A673 (cell line): ENCODE data around the gene ETV6. TPM values are rescaled to one million over a fixed set of nuclear protein-coding genes. Genes with fewer than 3 reads are reported as not detected.

Source experiments
- BruUV-seq: library from RNA; stranded (reverse); fragments of 400-500 nt; replicated peaks from 2 replicates; lab custom pipeline; 2021; lab: Mats Ljungman, UMichigan
- CTCF ChIA-PET: fragments of 300-600 bp; sonication (Branson Sonifier 250); formaldehyde crosslinking; loops from one replicate; lab custom pipeline; 2022; ENCODE audit warnings: antibody characterized with exemption; lab: Charles Lee
- POLR2A ChIA-PET: fragments of 300-600 bp; sonication (Branson Sonifier 250); formaldehyde crosslinking; loops from one replicate; lab custom pipeline; 2022; ENCODE audit warnings: antibody characterized with exemption; ENCODE audit not compliant: low non-redundant PET; lab: Charles Lee
- DNase-seq: peaks from one replicate; pipeline ENCODE4 v3.0.0-alpha.2; 2015; ENCODE audit warnings: low spot score
- H3K27ac ChIP-seq: fragments of 200-600 bp; sonication (generic); 2 replicates; pipeline ENCODE4 v1.5.1; 2016; ENCODE audit warnings: mixed run types, low read depth, mild to moderate bottlenecking, mixed read lengths, antibody characterized with exemption, low read length; ENCODE audit not compliant: poor library complexity, severe bottlenecking
- H3K27me3 ChIP-seq: fragments of 200-600 bp; sonication (generic); replicated peaks from 2 replicates; pipeline ENCODE4 v1.6.1; 2017; ENCODE audit warnings: mixed run types, low read depth, mild to moderate bottlenecking, mixed read lengths, antibody characterized with exemption, low read length; ENCODE audit not compliant: insufficient read depth, poor library complexity
- H3K36me3 ChIP-seq: fragments of 200-600 bp; sonication (generic); 2 replicates; pipeline ENCODE4 v1.6.1; 2016; ENCODE audit warnings: mixed run types, mild to moderate bottlenecking, mixed read lengths, antibody characterized with exemption, low read length; ENCODE audit not compliant: insufficient read depth, poor library complexity, severe bottlenecking
- H3K4me1 ChIP-seq: fragments of 200-600 bp; sonication (generic); 2 replicates; pipeline ENCODE4 v1.6.1; 2017; ENCODE audit warnings: mixed run types, mild to moderate bottlenecking, mixed read lengths, antibody characterized with exemption, low read length; ENCODE audit not compliant: insufficient read depth, poor library complexity, severe bottlenecking
- H3K4me3 ChIP-seq: fragments of 200-600 bp; sonication (generic); 2 replicates; pipeline ENCODE4 v1.5.1; 2016; ENCODE audit warnings: low read depth, mixed run types, mild to moderate bottlenecking, mixed read lengths, low read length; ENCODE audit not compliant: poor library complexity, severe bottlenecking
- H3K9me3 ChIP-seq: fragments of 200-600 bp; sonication (generic); 2 replicates; pipeline ENCODE4 v1.6.1; 2016; ENCODE audit warnings: mixed run types, low read depth, mild to moderate bottlenecking, mixed read lengths, antibody characterized with exemption, low read length; ENCODE audit not compliant: poor library complexity, severe bottlenecking
- EZH2 ChIP-seq: fragments of 200-600 bp; sonication (generic); IDR thresholded peaks from 2 replicates; pipeline ENCODE4 v1.6.1; 2017; ENCODE audit warnings: borderline replicate concordance, low read depth, mild to moderate bottlenecking, mixed read lengths, antibody characterized with exemption, low read length; ENCODE audit not compliant: poor library complexity, severe bottlenecking
- intact Hi-C: fragments of 100-400 bp; cut with micrococcal nuclease; formaldehyde crosslinking; loops from one replicate; pipeline ENCODE4 v1.10.0; 2022; ENCODE audit not compliant: unreplicated experiment
- total RNA-seq: library from RNA; stranded (reverse); gene quantifications from 2 replicates; pipeline ENCODE4 v1.2.3, GENCODE V29; 2021
- TF ChIP-seq, protein P1 (sequence below): fragments of 300-800, 200-600 bp; sonication (generic); conservative IDR thresholded peaks from 2 replicates; pipeline ENCODE4 v1.5.1; 2017; ENCODE audit warnings: low read depth, mild to moderate bottlenecking, antibody characterized with exemption, low read length, moderate library complexity, mixed read lengths

ETV6 gene
- total RNA-seq, 1 experiment from 2014 or later, result 32.4 TPM

DNA sequence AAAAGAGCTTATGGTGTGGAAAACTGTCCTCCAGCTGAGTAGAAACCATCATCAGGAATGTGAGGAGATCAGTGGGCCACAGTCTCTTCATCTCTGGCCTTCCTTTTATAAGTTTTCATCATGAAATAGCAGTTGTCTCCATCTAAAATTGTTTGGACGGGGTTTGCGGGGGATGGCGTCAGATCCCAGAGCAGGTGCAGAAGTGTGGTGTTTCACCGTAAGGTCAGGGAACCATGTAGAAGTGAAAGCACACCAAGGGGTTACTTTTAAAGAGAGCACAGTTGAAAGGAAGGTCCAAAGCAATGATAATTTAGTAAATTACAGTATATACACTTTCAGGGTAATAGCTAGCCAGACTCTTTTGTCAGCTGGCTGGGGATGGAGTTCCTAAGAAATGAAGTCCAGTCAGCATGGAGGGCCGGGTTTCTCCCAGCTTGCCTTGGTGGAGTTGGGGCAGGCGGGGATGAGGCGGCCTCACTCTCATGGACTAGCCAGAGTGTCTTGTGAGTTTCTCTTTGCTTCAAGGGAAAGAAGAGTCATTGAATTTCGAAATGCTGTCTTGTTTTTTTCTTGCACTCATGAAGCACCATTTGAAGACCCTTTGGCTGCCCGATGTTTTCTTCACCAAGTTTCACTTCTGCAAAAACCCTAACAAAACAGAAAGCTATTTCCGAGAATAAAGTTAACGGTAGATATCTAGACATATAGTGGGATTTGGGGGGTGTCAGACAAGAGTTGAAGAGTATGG is 100.6 kb downstream of the ETV6 start:
- Histone ChIP-seq H3K4me1 (peaks cover 21% of the 10 kb centered on the region), H3K36me3 (no peaks in the 10 kb centered on the region), H3K27ac (no peak overlapping the region), H3K4me3 (no peak overlapping the region), H3K27me3 (no peaks in the 10 kb centered on the region), H3K9me3 (no peaks in the 10 kb centered on the region)
- no TSS peak for BruUV-seq
- intact Hi-C loops, result no loop called here
- DNase-seq, result no peak
- ChIA-PET POLR2A (no interaction called here), CTCF (no interaction called here)
- TF ChIP-seq EZH2, result no peak
- TF ChIP-seq, protein P1, sequence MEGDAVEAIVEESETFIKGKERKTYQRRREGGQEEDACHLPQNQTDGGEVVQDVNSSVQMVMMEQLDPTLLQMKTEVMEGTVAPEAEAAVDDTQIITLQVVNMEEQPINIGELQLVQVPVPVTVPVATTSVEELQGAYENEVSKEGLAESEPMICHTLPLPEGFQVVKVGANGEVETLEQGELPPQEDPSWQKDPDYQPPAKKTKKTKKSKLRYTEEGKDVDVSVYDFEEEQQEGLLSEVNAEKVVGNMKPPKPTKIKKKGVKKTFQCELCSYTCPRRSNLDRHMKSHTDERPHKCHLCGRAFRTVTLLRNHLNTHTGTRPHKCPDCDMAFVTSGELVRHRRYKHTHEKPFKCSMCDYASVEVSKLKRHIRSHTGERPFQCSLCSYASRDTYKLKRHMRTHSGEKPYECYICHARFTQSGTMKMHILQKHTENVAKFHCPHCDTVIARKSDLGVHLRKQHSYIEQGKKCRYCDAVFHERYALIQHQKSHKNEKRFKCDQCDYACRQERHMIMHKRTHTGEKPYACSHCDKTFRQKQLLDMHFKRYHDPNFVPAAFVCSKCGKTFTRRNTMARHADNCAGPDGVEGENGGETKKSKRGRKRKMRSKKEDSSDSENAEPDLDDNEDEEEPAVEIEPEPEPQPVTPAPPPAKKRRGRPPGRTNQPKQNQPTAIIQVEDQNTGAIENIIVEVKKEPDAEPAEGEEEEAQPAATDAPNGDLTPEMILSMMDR, result no peak

DNA sequence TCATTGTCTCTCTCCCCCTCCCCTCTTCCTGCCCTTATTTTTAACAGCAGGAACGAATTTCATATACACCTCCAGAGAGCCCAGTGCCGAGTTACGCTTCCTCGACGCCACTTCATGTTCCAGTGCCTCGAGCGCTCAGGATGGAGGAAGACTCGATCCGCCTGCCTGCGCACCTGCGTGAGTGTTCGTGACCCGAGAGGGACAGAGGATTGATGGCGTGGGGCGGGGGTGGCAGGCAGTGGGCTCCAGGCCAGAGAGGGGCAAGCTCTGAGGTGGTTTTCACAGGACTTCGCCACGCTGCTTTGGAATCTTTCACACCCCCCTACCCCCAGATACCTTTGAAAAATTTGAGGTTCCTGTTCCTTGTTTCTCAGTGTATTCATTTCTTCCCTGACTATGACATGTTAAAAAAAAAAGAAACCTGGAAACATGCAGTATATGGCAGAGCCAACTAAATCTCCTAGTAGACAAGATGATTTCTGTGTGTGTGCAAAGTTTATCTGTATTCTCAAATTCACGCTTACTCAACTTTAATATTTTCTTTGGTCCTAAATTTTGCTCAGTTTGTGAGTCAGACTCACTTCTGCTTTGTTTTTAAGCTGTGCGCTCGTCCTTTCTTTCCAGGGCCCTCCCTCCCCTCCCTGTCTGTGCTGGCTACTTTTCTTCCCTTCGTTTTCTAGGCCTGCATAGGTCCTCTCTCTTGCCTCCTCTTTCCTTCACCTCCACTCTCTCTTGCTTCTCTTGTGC is 103.1 kb downstream of the ETV6 start:
- H3K9me3 ChIP-seq, result no peaks in the 10 kb centered on the region
- H3K27ac ChIP-seq, result no peak overlapping the region
- H3K4me1 ChIP-seq, result peaks cover 29% of the 10 kb centered on the region
- intact Hi-C loops, result no loop called here
- CTCF ChIA-PET, result no interaction called here
- BruUV-seq, result no TSS peak
- no peak overlapping the region for H3K4me3 ChIP-seq
- POLR2A ChIA-PET, result no interaction called here
- DNase-seq, result no peak
- no peaks in the 10 kb centered on the region for H3K36me3 ChIP-seq
- TF ChIP-seq, protein P1, result no peak
- no peak for TF ChIP-seq EZH2
- H3K27me3 ChIP-seq, result no peaks in the 10 kb centered on the region

DNA sequence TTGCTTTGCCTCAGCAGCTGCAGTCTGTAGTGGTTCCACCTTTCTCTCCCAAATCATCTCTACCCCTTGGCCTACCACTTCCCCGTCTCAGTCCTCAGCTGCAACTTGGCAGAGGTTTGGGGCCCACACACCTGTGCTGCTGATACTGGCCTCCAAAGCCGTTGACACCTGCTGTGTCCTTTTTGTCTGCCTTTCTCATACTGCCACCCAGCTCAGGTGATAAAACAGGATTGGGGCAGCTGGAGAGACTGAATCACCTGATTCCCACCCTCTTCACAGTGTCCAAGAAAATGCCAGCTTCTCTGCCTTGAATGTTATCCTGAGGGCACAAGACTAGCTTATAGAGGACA is 103.7 kb downstream of the ETV6 start:
- Histone ChIP-seq H3K4me1 (peaks cover 29% of the 10 kb centered on the region), H3K27me3 (no peaks in the 10 kb centered on the region), H3K36me3 (no peaks in the 10 kb centered on the region), H3K27ac (no peak overlapping the region), H3K4me3 (no peak overlapping the region), H3K9me3 (no peaks in the 10 kb centered on the region)
- no peak for DNase-seq
- intact Hi-C loops, result no loop called here
- CTCF ChIA-PET, result no interaction called here
- BruUV-seq, result no TSS peak
- TF ChIP-seq, protein P1, result no peak
- no peak for TF ChIP-seq EZH2
- POLR2A ChIA-PET, result no interaction called here
